DND-41 (cell line): Measurements from ENCODE around the gene IQGAP2.

Source experiments
- ATAC-seq: fragments of 200-7000 bp; cut with Tn5 transposase; 3 replicates; pipeline ENCODE4 v1.9.1; 2021; ENCODE audit warnings: low read depth; ENCODE audit not compliant: insufficient read depth
- DNase-seq: peaks from one replicate; pipeline ENCODE4 v3.0.0-alpha.2; 2020
- H2AFZ ChIP-seq: 2 replicates; pipeline ENCODE4 v1.6.0; 2012; ENCODE audit warnings: low read depth, low read length
- H3K27ac ChIP-seq: 2 replicates; pipeline ENCODE4 v1.5.1; 2012; ENCODE audit warnings: low read length, inconsistent platforms
- H3K27me3 ChIP-seq: fragments of 200-600 bp; sonication (generic); 2 replicates; pipeline ENCODE4 v1.6.0; 2012; ENCODE audit warnings: low read length, mild to moderate bottlenecking, inconsistent platforms; ENCODE audit not compliant: insufficient read depth, poor library complexity
- H3K36me3 ChIP-seq: 2 replicates; pipeline ENCODE4 v1.5.1; 2012; ENCODE audit warnings: low read length, inconsistent platforms; ENCODE audit not compliant: insufficient read depth
- H3K4me1 ChIP-seq: 2 replicates; pipeline ENCODE4 v1.5.1; 2012; ENCODE audit warnings: mild to moderate bottlenecking, low read length; ENCODE audit not compliant: insufficient read depth
- H3K4me2 ChIP-seq: 2 replicates; pipeline ENCODE4 v1.6.0; 2012; ENCODE audit warnings: mild to moderate bottlenecking, moderate library complexity, low read length, inconsistent platforms; ENCODE audit not compliant: insufficient read depth
- H3K4me3 ChIP-seq, 2 experiments: fragments of 200-600 bp in 1 of 2; shearing (Covaris generic) in 1 of 2; 2 replicates each; pipeline ENCODE4 v1.5.1; 2012 to 2016; ENCODE audit warnings: inconsistent platforms in 2 of 2, low read length in 2 of 2, mild to moderate bottlenecking in 2 of 2, low read depth in 1 of 2, moderate library complexity in 1 of 2
- H3K79me2 ChIP-seq: 2 replicates; pipeline ENCODE4 v1.6.0; 2012; ENCODE audit warnings: low read length, inconsistent platforms; ENCODE audit not compliant: insufficient read depth
- H3K9ac ChIP-seq: 2 replicates; pipeline ENCODE4 v1.6.0; 2012; ENCODE audit warnings: low read depth, mild to moderate bottlenecking, inconsistent platforms, low read length, moderate library complexity
- H3K9me3 ChIP-seq: 2 replicates; pipeline ENCODE4 v1.5.1; 2012; ENCODE audit warnings: low read length, moderate library complexity, mild to moderate bottlenecking, inconsistent platforms; ENCODE audit not compliant: insufficient read depth, severe bottlenecking
- H4K20me1 ChIP-seq: 2 replicates; pipeline ENCODE4 v1.6.0; 2012; ENCODE audit warnings: low read length; ENCODE audit not compliant: insufficient read depth
- EZH2 ChIP-seq: IDR thresholded peaks from 3 replicates; pipeline ENCODE4 v1.6.1; 2012; ENCODE audit warnings: borderline replicate concordance, low read depth, mild to moderate bottlenecking, moderate library complexity, low read length, inconsistent platforms; ENCODE audit not compliant: severe bottlenecking
- TF ChIP-seq, protein P1 (sequence below): IDR thresholded peaks from 2 replicates; pipeline ENCODE4 v1.5.1; 2012; ENCODE audit warnings: borderline replicate concordance, low read length, moderate library complexity, mild to moderate bottlenecking; ENCODE audit not compliant: poor library complexity, severe bottlenecking; ENCODE audit errors: extremely low read depth

Gene IQGAP2

DNA sequence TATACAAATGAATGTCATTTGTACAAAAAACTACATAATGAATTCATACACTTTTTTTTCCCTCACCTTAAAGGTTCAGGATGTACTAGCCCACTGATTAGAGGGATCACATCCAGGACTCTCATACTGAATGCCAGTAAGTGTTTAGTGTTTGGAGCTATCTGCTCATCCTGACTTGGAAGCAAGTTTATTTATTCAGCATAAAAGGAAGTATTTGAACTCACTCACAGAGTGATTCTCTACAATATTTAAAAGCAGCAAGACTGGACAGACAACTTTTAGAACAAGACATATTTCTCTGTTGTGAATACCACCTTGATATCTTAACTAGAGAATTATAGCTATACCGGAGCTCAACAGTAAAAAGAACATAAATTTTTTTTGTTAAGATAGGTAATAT lies 14.8 kb upstream of the IQGAP2 start:
- Histone ChIP-seq H4K20me1 (no peaks in the 10 kb centered on the region; the same call in 1 of the 2 replicates), H3K4me1 (no peaks in the 10 kb centered on the region), H3K36me3 (no peaks in the 10 kb centered on the region), H3K9me3 (no peaks in the 10 kb centered on the region), H3K27me3 (peaks cover 4% of the 10 kb centered on the region), H3K79me2 (no peaks in the 10 kb centered on the region), H3K9ac (no peak overlapping the region), H2AFZ (no peak overlapping the region), H3K4me2 (no peak overlapping the region), H3K4me3 (no peak overlapping the region), H3K27ac (no peak overlapping the region)
- TF ChIP-seq EZH2: no peak
- TF ChIP-seq, protein P1, sequence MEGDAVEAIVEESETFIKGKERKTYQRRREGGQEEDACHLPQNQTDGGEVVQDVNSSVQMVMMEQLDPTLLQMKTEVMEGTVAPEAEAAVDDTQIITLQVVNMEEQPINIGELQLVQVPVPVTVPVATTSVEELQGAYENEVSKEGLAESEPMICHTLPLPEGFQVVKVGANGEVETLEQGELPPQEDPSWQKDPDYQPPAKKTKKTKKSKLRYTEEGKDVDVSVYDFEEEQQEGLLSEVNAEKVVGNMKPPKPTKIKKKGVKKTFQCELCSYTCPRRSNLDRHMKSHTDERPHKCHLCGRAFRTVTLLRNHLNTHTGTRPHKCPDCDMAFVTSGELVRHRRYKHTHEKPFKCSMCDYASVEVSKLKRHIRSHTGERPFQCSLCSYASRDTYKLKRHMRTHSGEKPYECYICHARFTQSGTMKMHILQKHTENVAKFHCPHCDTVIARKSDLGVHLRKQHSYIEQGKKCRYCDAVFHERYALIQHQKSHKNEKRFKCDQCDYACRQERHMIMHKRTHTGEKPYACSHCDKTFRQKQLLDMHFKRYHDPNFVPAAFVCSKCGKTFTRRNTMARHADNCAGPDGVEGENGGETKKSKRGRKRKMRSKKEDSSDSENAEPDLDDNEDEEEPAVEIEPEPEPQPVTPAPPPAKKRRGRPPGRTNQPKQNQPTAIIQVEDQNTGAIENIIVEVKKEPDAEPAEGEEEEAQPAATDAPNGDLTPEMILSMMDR: no peak
- DNase-seq (no peak), ATAC-seq (no peak)

DNA sequence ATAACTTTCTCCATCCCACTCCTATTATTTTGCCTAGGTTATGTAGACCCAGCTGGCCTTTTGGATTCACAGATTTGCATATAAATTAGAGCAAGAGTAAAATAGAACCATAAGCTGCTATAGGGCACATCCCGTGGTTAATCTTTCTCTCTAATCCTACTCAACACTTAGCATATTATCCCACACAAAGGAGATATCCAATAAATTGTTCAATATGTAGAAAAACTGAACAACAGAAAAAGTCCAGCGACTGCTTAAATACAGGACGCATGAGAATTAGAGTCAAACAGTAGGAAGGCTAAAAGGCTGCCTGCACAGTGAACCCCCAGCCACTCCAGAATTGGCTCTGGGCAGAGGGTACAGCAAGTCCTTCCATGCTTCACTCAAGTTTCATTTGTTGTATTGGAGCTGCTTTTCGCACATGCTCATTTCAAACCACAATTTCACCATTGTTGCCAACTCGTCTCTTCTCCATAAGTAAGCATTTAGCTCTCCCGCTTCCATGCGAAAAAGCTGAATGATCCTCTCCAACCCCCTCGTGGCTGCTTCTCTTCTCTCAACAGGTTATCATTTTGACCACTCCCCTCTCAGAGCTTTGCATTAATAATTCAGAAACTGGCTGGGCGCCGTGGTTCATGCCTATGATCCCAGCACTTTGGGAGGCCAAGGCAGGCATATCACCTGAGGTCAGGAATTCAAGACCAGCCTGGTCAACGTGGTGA lies 14.1 kb upstream of the IQGAP2 start:
- no peaks in the 10 kb centered on the region for H3K79me2 ChIP-seq
- no peak overlapping the region for H3K4me2 ChIP-seq
- no peak for TF ChIP-seq EZH2
- TF ChIP-seq, protein P1: no peak
- H2AFZ ChIP-seq: no peak overlapping the region
- no peak overlapping the region for H3K4me3 ChIP-seq
- ATAC-seq (no peak), DNase-seq (no peak)
- H3K27ac ChIP-seq: no peak overlapping the region
- peaks cover 4% of the 10 kb centered on the region for H3K27me3 ChIP-seq
- no peaks in the 10 kb centered on the region for H3K9me3 ChIP-seq
- no peaks in the 10 kb centered on the region for H3K4me1 ChIP-seq
- no peak overlapping the region for H3K9ac ChIP-seq
- no peaks in the 10 kb centered on the region for H3K36me3 ChIP-seq
- H4K20me1 ChIP-seq: no peaks in the 10 kb centered on the region; the same call in 1 of the 2 replicates

DNA sequence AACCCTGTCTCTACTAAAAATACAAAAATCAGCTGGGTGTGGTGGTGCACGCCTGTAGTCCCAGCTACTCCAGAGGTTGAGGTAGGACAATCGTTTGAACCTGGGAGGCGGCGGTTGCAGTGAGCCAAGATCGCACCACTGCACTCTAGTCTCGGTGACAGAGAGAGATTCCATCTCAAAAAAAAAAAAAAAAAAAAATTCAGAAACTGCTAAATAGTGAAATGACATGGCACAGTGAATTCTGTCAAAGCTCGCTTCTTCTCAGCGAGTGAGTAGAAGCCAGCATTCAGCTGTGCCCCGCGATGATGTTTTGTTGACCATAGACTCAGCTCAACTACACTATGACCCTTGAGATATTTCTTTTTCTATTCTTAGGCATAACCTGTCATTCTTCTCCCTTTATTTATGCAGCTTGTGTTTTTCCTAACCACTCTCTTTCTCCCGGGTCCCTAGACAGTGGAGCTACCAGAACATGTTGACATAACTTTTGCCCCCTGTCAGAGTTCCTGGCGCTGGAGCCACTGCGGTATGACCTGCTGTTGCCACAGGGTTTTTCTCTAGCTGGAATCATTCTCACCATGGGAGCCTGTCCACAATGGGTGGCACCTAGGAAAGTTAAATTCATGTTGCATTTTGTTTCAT lies 13.5 kb upstream of the IQGAP2 start:
- H3K9ac ChIP-seq: no peak overlapping the region
- H3K4me1 ChIP-seq: no peaks in the 10 kb centered on the region
- peaks cover 4% of the 10 kb centered on the region for H3K27me3 ChIP-seq
- DNase-seq (no peak), ATAC-seq (no peak)
- H2AFZ ChIP-seq: no peak overlapping the region
- H3K36me3 ChIP-seq: no peaks in the 10 kb centered on the region
- H3K4me2 ChIP-seq: no peak overlapping the region
- no peaks in the 10 kb centered on the region for H3K9me3 ChIP-seq
- H3K79me2 ChIP-seq: no peaks in the 10 kb centered on the region
- no peak for TF ChIP-seq EZH2
- TF ChIP-seq, protein P1: no peak
- H4K20me1 ChIP-seq: no peaks in the 10 kb centered on the region; the same call in 1 of the 2 replicates
- H3K4me3 ChIP-seq: no peak overlapping the region
- no peak overlapping the region for H3K27ac ChIP-seq
